HepG2 (cell line): ENCODE data around the gene PLA2G2E. TPM values are rescaled to one million over a fixed set of nuclear protein-coding genes. Genes with fewer than 3 reads are reported as not detected.
"Not testable (repeated sequence)": the region's sequence is repeated elsewhere in the genome, so short reads cannot be mapped to it uniquely, and the experiment has no call there.

Experiments used
- ATAC-seq: fragments of 200-7000 bp; cut with Tn5 transposase; 3 replicates; pipeline ENCODE4 v1.9.1; 2020; ENCODE audit warnings: mild to moderate bottlenecking, moderate library complexity
- BruUV-seq: library from RNA; stranded (reverse); fragments of 400-500 nt; replicated peaks from 2 replicates; lab custom pipeline; 2021; lab: Mats Ljungman, UMichigan
- CTCF ChIA-PET: fragments of 300-600 bp; formaldehyde crosslinking; extraction: SDS; loops from one replicate; lab custom pipeline; 2021; ENCODE audit warnings: low total read pairs, inconsistent platforms, low intra/inter-chr PET ratio; lab: Yijun Ruan, JAX
- POLR2A ChIA-PET: fragments of 350-600 bp; sonication (Branson Sonifier 250); formaldehyde crosslinking; loops from one replicate; lab custom pipeline; 2020; ENCODE audit warnings: antibody characterized with exemption, inconsistent platforms; lab: Yijun Ruan, JAX
- DNase-seq: peaks from one replicate; pipeline ENCODE4 v3.0.0-alpha.2; 2015; ENCODE audit warnings: low spot score
- FAIRE-seq: peaks from 3 replicates; lab custom pipeline; 2011; peaks lifted over from hg19 to GRCh38; lab: Jason Lieb, UNC
- H2AFZ ChIP-seq: one replicate; pipeline ENCODE4 v1.6.1; 2011; ENCODE audit warnings: low read length, inconsistent platforms
- H3K27ac ChIP-seq: fragments of 300-600 bp; 3 replicates; pipeline ENCODE4 v1.8.0; 2011; ENCODE audit warnings: mixed run types, mild to moderate bottlenecking, mixed read lengths, low read length, inconsistent platforms; ENCODE audit not compliant: insufficient read depth; ENCODE audit errors: extremely low read length
- H3K27me3 ChIP-seq, 2 experiments: fragments of 200-600 bp in 1 of 2; 2 replicates in 1 of 2; 3 replicates in 1 of 2; pipeline versions ENCODE4 v1.6.0 to v1.8.0; 2011; ENCODE audit warnings: low read length in 2 of 2, mild to moderate bottlenecking in 2 of 2, moderate library complexity in 2 of 2, inconsistent platforms in 1 of 2; ENCODE audit not compliant: insufficient read depth in 2 of 2, control insufficient read depth in 1 of 2
- H3K36me3 ChIP-seq, 2 experiments: fragments of 200-600 bp in 1 of 2; replicated peaks in 1 of 2; 2 replicates in 1 of 2; 3 replicates in 1 of 2; pipeline versions ENCODE4 v1.5.1 to v1.8.0; 2011; ENCODE audit warnings: low read length in 2 of 2, inconsistent platforms in 1 of 2; ENCODE audit not compliant: insufficient read depth in 2 of 2, control insufficient read depth in 1 of 2
- H3K4me1 ChIP-seq: 2 replicates; pipeline ENCODE4 v1.5.1; 2012; ENCODE audit warnings: low read length, inconsistent platforms; ENCODE audit not compliant: insufficient read depth
- H3K4me2 ChIP-seq: 2 replicates; pipeline ENCODE4 v1.6.0; 2011; ENCODE audit warnings: low read depth, low read length, inconsistent platforms
- H3K4me3 ChIP-seq, 3 experiments: fragments of 200-600 bp in 1 of 3; sonication (generic), shearing (Covaris generic) in 1 of 3; replicated peaks in 1 of 3; 2 replicates each; pipeline ENCODE4 v1.5.1; 2011 to 2016; ENCODE audit warnings: low read length in 3 of 3, inconsistent platforms in 2 of 3, low read depth in 2 of 3, mild to moderate bottlenecking in 2 of 3, control low read depth in 1 of 3, mixed read lengths in 1 of 3; ENCODE audit not compliant: insufficient read depth in 1 of 3
- H3K79me2 ChIP-seq: one replicate; pipeline ENCODE4 v1.6.1; 2011; ENCODE audit warnings: low read length, inconsistent platforms; ENCODE audit not compliant: insufficient read depth
- H3K9ac ChIP-seq: 2 replicates; pipeline ENCODE4 v1.6.0; 2011; ENCODE audit warnings: mild to moderate bottlenecking, low read depth, low read length, inconsistent platforms; ENCODE audit not compliant: insufficient read depth
- H3K9me3 ChIP-seq: 2 replicates; pipeline ENCODE4 v1.5.1; 2012; ENCODE audit warnings: mild to moderate bottlenecking, low read length
- H4K20me1 ChIP-seq: 2 replicates; pipeline ENCODE4 v1.6.0; 2011; ENCODE audit warnings: inconsistent platforms, mild to moderate bottlenecking, low read length, moderate library complexity; ENCODE audit not compliant: insufficient read depth
- ASH2L ChIP-seq: fragments of 300-600, 200-600 bp; sonication (generic); IDR thresholded peaks from 2 replicates; pipeline ENCODE4 v1.7.0; 2017; ENCODE audit warnings: low read depth, mild to moderate bottlenecking, moderate library complexity, mixed read lengths, low read length; ENCODE audit not compliant: insufficient read length
- CREM ChIP-seq, 2 experiments: sonication (generic) in 1 of 2; formaldehyde crosslinking in 1 of 2; IDR thresholded peaks; 2 replicates each; pipeline versions ENCODE4 v1.4.0 to v1.6.1; 2016 to 2020; ENCODE audit warnings: antibody characterized with exemption in 1 of 2, mild to moderate bottlenecking in 1 of 2, missing genetic modification reagents in 1 of 2
- GATA4 ChIP-seq: sonication (generic); IDR thresholded peaks from 2 replicates; pipeline ENCODE4 v1.6.1; 2016; ENCODE audit warnings: antibody characterized with exemption, low read depth, borderline replicate concordance
- HDAC1 ChIP-seq: sonication (generic); formaldehyde crosslinking; IDR thresholded peaks from 2 replicates; pipeline ENCODE4 v1.5.1; 2020; ENCODE audit warnings: mild to moderate bottlenecking, missing genetic modification reagents
- HNF4G ChIP-seq, 2 experiments: sonication (generic) in 1 of 2; formaldehyde crosslinking in 1 of 2; IDR thresholded peaks; 2 replicates each; pipeline versions ENCODE4 v1.4.0 to v1.6.1; 2011 to 2020; ENCODE audit warnings: borderline replicate concordance in 2 of 2, low read depth in 2 of 2, mild to moderate bottlenecking in 2 of 2, low read length in 1 of 2, missing genetic modification reagents in 1 of 2, moderate library complexity in 1 of 2
- HNRNPK ChIP-seq: fragments of 200-400 bp; formaldehyde crosslinking; IDR thresholded peaks from 2 replicates; pipeline ENCODE4 v1.6.1; 2018; ENCODE audit warnings: low read length, low read depth, moderate library complexity, mild to moderate bottlenecking; ENCODE audit not compliant: poor library complexity, severe bottlenecking
- ISL2 ChIP-seq: sonication (generic); formaldehyde crosslinking; IDR thresholded peaks from 2 replicates; pipeline ENCODE4 v1.5.0; 2020; ENCODE audit warnings: missing genetic modification reagents
- PHF21A ChIP-seq: sonication (generic); formaldehyde crosslinking; IDR thresholded peaks from 2 replicates; pipeline ENCODE4 v1.5.0; 2020; ENCODE audit warnings: mild to moderate bottlenecking, missing genetic modification reagents
- PITX1 ChIP-seq: sonication (generic); formaldehyde crosslinking; IDR thresholded peaks from 2 replicates; pipeline ENCODE4 v1.5.1; 2020; ENCODE audit warnings: mild to moderate bottlenecking, missing genetic modification reagents
- SALL1 ChIP-seq: sonication (generic); formaldehyde crosslinking; IDR thresholded peaks from 2 replicates; pipeline ENCODE4 v1.8.0; 2022; ENCODE audit warnings: mild to moderate bottlenecking, missing genetic modification reagents
- SOX5 ChIP-seq: IDR thresholded peaks from 2 replicates; pipeline ENCODE4 v1.6.1; 2016; ENCODE audit warnings: borderline replicate concordance
- ZFX ChIP-seq: sonication (generic); formaldehyde crosslinking; IDR thresholded peaks from 2 replicates; pipeline ENCODE4 v1.4.0; 2020; ENCODE audit warnings: mild to moderate bottlenecking, low read depth, missing genetic modification reagents, moderate library complexity
- ZNF605 ChIP-seq: sonication (generic); formaldehyde crosslinking; IDR thresholded peaks from 2 replicates; pipeline ENCODE4 v1.8.0; 2022; ENCODE audit warnings: mild to moderate bottlenecking, missing genetic modification reagents
- ZNF614 ChIP-seq: IDR thresholded peaks from 2 replicates; pipeline ENCODE4 v1.6.1; 2018; ENCODE audit warnings: missing biosample characterization, missing genetic modification reagents, inconsistent platforms, borderline replicate concordance
- WGBS: methylation state at CpG from one replicate; pipeline ENCODE4 v1.1.6; 2017; ENCODE audit warnings: low lambda C conversion rate; 5-methylcytosine and 5-hydroxymethylcytosine counted together
- in situ Hi-C: cut with HindIII; loops from 2 replicates; pipeline ENCODE4 v1.10.0; 2017; ENCODE audit warnings: low pct_unique_long_range_greater_than_20kb; ENCODE audit not compliant: extremely low pct_ligation_motif_present
- intact Hi-C: fragments of 100-400 bp; cut with micrococcal nuclease; formaldehyde crosslinking; loops from one replicate; pipeline ENCODE4 v1.10.0; 2022; ENCODE audit not compliant: unreplicated experiment
- polyA plus RNA-seq, 8 experiments: library from polyadenylated mRNA; depleted of rRNA in 3 of 8; stranded (reverse) in 7 of 8; unstranded in 1 of 8; fragments of >200 nt; fragmentation: Illumina TruSeq in 4 of 8; extraction: Trizol in 4 of 8; gene quantifications; 2 replicates each; pipeline versions ENCODE4 v1.2.1 to v1.2.3, GENCODE V29; 2011 to 2016; ENCODE audit warnings: low read depth in 4 of 8, missing spikeins in 1 of 8, mixed read lengths in 1 of 8; ENCODE audit not compliant: insufficient read depth in 1 of 8
- total RNA-seq, 5 experiments: library from RNA; depleted of rRNA; stranded (reverse); fragments of >200 nt; fragmentation: Illumina TruSeq; extraction: Trizol; gene quantifications; 2 replicates each; pipeline ENCODE4 v1.2.3, GENCODE V29; 2016; ENCODE audit warnings: low read depth in 1 of 5
- TF ChIP-seq, protein P1 (sequence below): sonication (generic); formaldehyde crosslinking; IDR thresholded peaks from 2 replicates; pipeline ENCODE4 v1.4.0; 2020; ENCODE audit warnings: missing genetic modification reagents
- TF ChIP-seq, protein P2 (sequence below): sonication (generic); formaldehyde crosslinking; IDR thresholded peaks from 2 replicates; pipeline ENCODE4 v1.4.0; 2020; ENCODE audit warnings: missing genetic modification reagents, borderline replicate concordance

The PLA2G2E gene
- total and polyA plus RNA-seq, 2 of the 13 experiments (the other 11 are each of a cell fraction or from before 2014, with no cell fraction given): not detected

DNA sequence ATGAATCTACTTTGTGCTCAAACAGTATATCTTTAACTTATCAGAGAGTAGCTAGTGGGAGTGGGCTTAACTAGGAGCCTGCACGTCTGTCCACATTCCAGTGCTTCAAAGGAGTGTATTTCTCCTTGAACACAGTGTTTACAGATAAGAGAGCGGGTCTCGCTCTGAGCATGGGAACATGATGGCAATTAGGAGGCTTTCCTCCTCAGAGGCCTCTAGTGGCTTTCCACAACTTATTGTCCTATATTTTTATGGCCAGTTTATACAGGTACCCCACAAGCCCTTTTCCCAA is 3.7 kb upstream of the PLA2G2E start:
- intact Hi-C loops: loop anchor here (2.0 kb wide), 2 partner anchors 44 to 48 kb away; partner anchors contain the start of gene OTUD3
- in situ Hi-C loops: loop anchor here (5.0 kb wide), 1 partner anchor 550 kb away; no protein-coding TSS in a partner anchor
- BruUV-seq; H3K36me3 ChIP-seq; H3K79me2 ChIP-seq; H4K20me1 ChIP-seq; H3K27me3 ChIP-seq; CTCF ChIA-PET; FAIRE-seq; H2AFZ ChIP-seq; TF ChIP-seq HNF4G (CRISPR knock-in tag; IDR thresholded peaks at IDR 0.05; ENCODE audit: borderline replicate concordance, low read depth); CREM (CRISPR knock-in tag; IDR thresholded peaks at IDR 0.05): not testable (repeated sequence)
- POLR2A ChIA-PET: interaction anchor here (1.3 to 2.7 kb wide), 7 partner anchors 9 to 625 kb away, joined by 3 to 14 read pairs (median 4); partner anchors contain the start of gene FAM43B
- peak; percentile 10 for ATAC-seq
- Histone ChIP-seq H3K4me2 (peak overlapping the region; percentile 70), H3K9me3 (peaks cover 28% of the 10 kb centered on the region), H3K4me1 (peaks cover 83% of the 10 kb centered on the region), H3K9ac (peak overlapping the region; percentile 80), H3K27ac (peak overlapping the region; percentile 94), H3K4me3 (peak overlapping the region in 2 of 3 experiments; percentile 17 to 27; a peak in 3 of 6 replicates)
- DNase-seq: peak; percentile 88
- 0% methylated on average over 3 of the region's 3 CpGs for WGBS
- TF ChIP-seq PHF21A (CRISPR knock-in tag) (peak; percentile 52), PITX1 (CRISPR knock-in tag) (peak; percentile 35; the same call in 1 of the 2 replicates), HDAC1 (CRISPR knock-in tag) (0 out of 2 replicates have a peak, but pooled peaks have one; percentile 30), ASH2L (peak; percentile 23), HNF4G (IDR thresholded peaks at IDR 0.05; ENCODE audit: borderline replicate concordance, low read depth, low read length) (0 out of 2 replicates have a peak, but pooled peaks have one; percentile 8), ZFX (CRISPR knock-in tag) (peak; percentile 54; the same call in 1 of the 2 replicates), CREM (IDR thresholded peaks at IDR 0.05) (peak; percentile 36; the same call in 1 of the 2 replicates), SALL1 (CRISPR knock-in tag) (peak; percentile 24; the same call in 1 of the 2 replicates), HNRNPK (peak; percentile 20), GATA4 (peak; percentile 84), SOX5 (CRISPR knock-in tag) (0 out of 2 replicates have a peak, but pooled peaks have one; percentile 5), ZNF614 (CRISPR knock-in tag) (0 out of 2 replicates have a peak, but pooled peaks have one; percentile 4), ZNF605 (peak; percentile 35; the same call in 1 of the 2 replicates), ISL2 (CRISPR knock-in tag) (peak; percentile 67)
- TF ChIP-seq, protein P1, sequence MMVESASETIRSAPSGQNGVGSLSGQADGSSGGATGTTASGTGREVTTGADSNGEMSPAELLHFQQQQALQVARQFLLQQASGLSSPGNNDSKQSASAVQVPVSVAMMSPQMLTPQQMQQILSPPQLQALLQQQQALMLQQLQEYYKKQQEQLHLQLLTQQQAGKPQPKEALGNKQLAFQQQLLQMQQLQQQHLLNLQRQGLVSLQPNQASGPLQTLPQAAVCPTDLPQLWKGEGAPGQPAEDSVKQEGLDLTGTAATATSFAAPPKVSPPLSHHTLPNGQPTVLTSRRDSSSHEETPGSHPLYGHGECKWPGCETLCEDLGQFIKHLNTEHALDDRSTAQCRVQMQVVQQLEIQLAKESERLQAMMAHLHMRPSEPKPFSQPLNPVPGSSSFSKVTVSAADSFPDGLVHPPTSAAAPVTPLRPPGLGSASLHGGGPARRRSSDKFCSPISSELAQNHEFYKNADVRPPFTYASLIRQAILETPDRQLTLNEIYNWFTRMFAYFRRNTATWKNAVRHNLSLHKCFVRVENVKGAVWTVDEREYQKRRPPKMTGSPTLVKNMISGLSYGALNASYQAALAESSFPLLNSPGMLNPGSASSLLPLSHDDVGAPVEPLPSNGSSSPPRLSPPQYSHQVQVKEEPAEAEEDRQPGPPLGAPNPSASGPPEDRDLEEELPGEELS (CRISPR knock-in tag): peak; percentile 37; the same call in 1 of the 2 replicates
- TF ChIP-seq, protein P2, sequence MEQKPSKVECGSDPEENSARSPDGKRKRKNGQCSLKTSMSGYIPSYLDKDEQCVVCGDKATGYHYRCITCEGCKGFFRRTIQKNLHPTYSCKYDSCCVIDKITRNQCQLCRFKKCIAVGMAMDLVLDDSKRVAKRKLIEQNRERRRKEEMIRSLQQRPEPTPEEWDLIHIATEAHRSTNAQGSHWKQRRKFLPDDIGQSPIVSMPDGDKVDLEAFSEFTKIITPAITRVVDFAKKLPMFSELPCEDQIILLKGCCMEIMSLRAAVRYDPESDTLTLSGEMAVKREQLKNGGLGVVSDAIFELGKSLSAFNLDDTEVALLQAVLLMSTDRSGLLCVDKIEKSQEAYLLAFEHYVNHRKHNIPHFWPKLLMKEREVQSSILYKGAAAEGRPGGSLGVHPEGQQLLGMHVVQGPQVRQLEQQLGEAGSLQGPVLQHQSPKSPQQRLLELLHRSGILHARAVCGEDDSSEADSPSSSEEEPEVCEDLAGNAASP: peak; percentile 48; the same call in 1 of the 2 replicates
